Measurements from ENCODE around the gene GNG10.
"Not testable (repeated sequence)": the region's sequence is repeated elsewhere in the genome, so short reads cannot be mapped to it uniquely, and the experiment has no call there.

The GNG10 gene

GRCh38 chr9:111657051-111657450, 4.4 kb upstream of the GNG10 start:
- DNase-seq, result no peak

GRCh38 chr9:111658943-111659342, 2.5 kb upstream of the GNG10 start:
- DNase-seq, result no peak

- no peak for DNase-seq
Observed at GRCh38 chr9:111659691-111660090, 1.7 kb upstream of the GNG10 start.

GRCh38 chr9:111661802-111662521, 557 bp downstream of the GNG10 start:
- DNase-seq, result peak; percentile 47

GRCh38 chr9:111662576-111663300, 1.3 kb downstream of the GNG10 start:
- DNase-seq, result no peak

- DNase-seq, result no peak
Observed at GRCh38 chr9:111663301-111663823, 2.0 kb downstream of the GNG10 start.

- DNase-seq, result no peak
Observed at GRCh38 chr9:111668026-111668573, 6.7 kb downstream of the GNG10 start.

- not testable (repeated sequence) for DNase-seq
Observed at GRCh38 chr9:111668601-111669000, 7.2 kb downstream of the GNG10 start.

GRCh38 chr9:111674319-111674718, 12.9 kb downstream of the GNG10 start:
- no peak for DNase-seq

- DNase-seq, result no peak
Observed at GRCh38 chr9:111676116-111676515, 14.7 kb downstream of the GNG10 start.

GRCh38 chr9:111678293-111678692, 16.9 kb downstream of the GNG10 start:
- DNase-seq, result no peak

- no peak for DNase-seq
Observed at GRCh38 chr9:111679199-111679598, 17.8 kb downstream of the GNG10 start.

GRCh38 chr9:111683392-111683791, 22.0 kb downstream of the GNG10 start:
- no peak for DNase-seq

GRCh38 chr9:111691672-111692329, 30.4 kb downstream of the GNG10 start:
- no peak for DNase-seq

- no peak for DNase-seq
Observed at GRCh38 chr9:111696796-111697195, 35.4 kb downstream of the GNG10 start.

- DNase-seq, result no peak
Observed at GRCh38 chr9:111700776-111701175, 39.4 kb downstream of the GNG10 start.

GRCh38 chr9:111704503-111704902, 43.1 kb downstream of the GNG10 start:
- no peak for DNase-seq

GRCh38 chr9:111711548-111711947, 50.1 kb downstream of the GNG10 start:
- no peak for DNase-seq

GRCh38 chr9:111712369-111712768, 51.0 kb downstream of the GNG10 start:
- no peak for DNase-seq

- DNase-seq, result no peak
Observed at GRCh38 chr9:111715471-111715870, 54.1 kb downstream of the GNG10 start.

- DNase-seq, result no peak
Observed at GRCh38 chr9:111719541-111719940, 58.1 kb downstream of the GNG10 start.

Measured in CD4-positive, alpha-beta T cell treated with Interferon gamma for 1 hour (primary cell).